Ascending aorta (tissue), 2 donors: Measurements from ENCODE around the gene MYO9B. TPM values are rescaled to one million over a fixed set of nuclear protein-coding genes. Genes with fewer than 3 reads are reported as not detected.
"Not testable (repeated sequence)": the region's sequence is repeated elsewhere in the genome, so short reads cannot be mapped to it uniquely, and the experiment has no call there.

Source experiments
- DNase-seq, 2 donors: peaks; one replicate each; pipeline ENCODE4 v3.0.0-alpha.2; 2019; ENCODE audit warnings: low spot score in 2 of 2
- H3K27ac ChIP-seq, 2 donors: fragments of 200-600 bp; sonication (generic); one replicate each; pipeline ENCODE4 v1.5.1; 2016 to 2017; ENCODE audit warnings: mild to moderate bottlenecking in 1 of 2
- H3K27me3 ChIP-seq: fragments of 200-600 bp; sonication (generic); one replicate; pipeline ENCODE4 v1.5.1; 2017
- H3K36me3 ChIP-seq, 2 donors: fragments of 200-600 bp; sonication (generic); one replicate each; pipeline ENCODE4 v1.5.1; 2016
- H3K4me1 ChIP-seq, 2 donors: fragments of 200-600 bp; sonication (generic); one replicate each; pipeline ENCODE4 v1.5.1; 2016 to 2017; ENCODE audit warnings: mild to moderate bottlenecking in 1 of 2
- H3K4me3 ChIP-seq, 2 donors: fragments of 200-600 bp; sonication (generic); one replicate each; pipeline ENCODE4 v1.5.1; 2016 to 2017; ENCODE audit warnings: mild to moderate bottlenecking in 1 of 2
- H3K9me3 ChIP-seq, 2 donors: fragments of 200-600 bp; sonication (generic); one replicate each; pipeline ENCODE4 v1.5.1; 2016
- CTCF ChIP-seq, 3 experiments: fragments of 200-600 bp in 2 of 3; fragments of 450-650 bp in 1 of 3; sonication (generic) in 2 of 3; IDR thresholded peaks; one replicate each; pipeline ENCODE4 v1.5.1; 2016 to 2019; ENCODE audit warnings: antibody characterized with exemption in 3 of 3, mild to moderate bottlenecking in 1 of 3, moderate library complexity in 1 of 3
- intact Hi-C: fragments of 100-400 bp; cut with DNase I; formaldehyde crosslinking; loops from one replicate; pipeline ENCODE4 v1.15.1; 2023
- total RNA-seq: library from RNA; depleted of rRNA; stranded (reverse); fragments of >200 nt; gene quantifications from one replicate; pipeline ENCODE4 v1.1.0, GENCODE V29; 2016

MYO9B gene
- total RNA-seq, 1 donor from 2014 or later, result 182 TPM

GRCh38 chr19:17159466-17160393, 84.2 kb downstream of the MYO9B start:
- Histone ChIP-seq H3K4me3 (no peak overlapping the region), H3K9me3 (no peaks in the 10 kb centered on the region), H3K4me1 (no peaks in the 10 kb centered on the region), H3K27me3 (no peaks in the 10 kb centered on the region), H3K27ac (no peak overlapping the region), H3K36me3 (peaks cover 96 to 98% of the 10 kb centered on the region in 2 donors)
- TF ChIP-seq CTCF (IDR thresholded peaks at IDR 0.05), result no peak
- intact Hi-C loops, result no loop called here
- no peak for DNase-seq

- Histone ChIP-seq H3K36me3 (peaks cover 96 to 98% of the 10 kb centered on the region in 2 donors), H3K9me3 (no peaks in the 10 kb centered on the region), H3K27me3 (no peaks in the 10 kb centered on the region), H3K4me3 (no peak overlapping the region), H3K4me1 (no peaks in the 10 kb centered on the region), H3K27ac (no peak overlapping the region)
- intact Hi-C loops, result no loop called here
- no peak for DNase-seq
- no peak for TF ChIP-seq CTCF (IDR thresholded peaks at IDR 0.05)
Observed at GRCh38 chr19:17160908-17161307, 85.3 kb downstream of the MYO9B start.

- H3K27ac ChIP-seq, H3K4me1 ChIP-seq, intact Hi-C loops, H3K27me3 ChIP-seq, DNase-seq, H3K4me3 ChIP-seq, H3K9me3 ChIP-seq: not testable (repeated sequence)
- H3K36me3 ChIP-seq, result peaks cover 94 to 98% of the 10 kb centered on the region in 2 donors
Observed at GRCh38 chr19:17162131-17162530, 86.6 kb downstream of the MYO9B start.

- H3K4me1 ChIP-seq, result no peaks in the 10 kb centered on the region
Observed at GRCh38 chr19:17162580-17162979, 87.0 kb downstream of the MYO9B start.

GRCh38 chr19:17163652-17164051, 88.1 kb downstream of the MYO9B start:
- intact Hi-C loops, result no loop called here
- no peak for DNase-seq
- no peaks in the 10 kb centered on the region for H3K4me1 ChIP-seq
- no peak overlapping the region for H3K27ac ChIP-seq
- H3K4me3 ChIP-seq, result no peak overlapping the region
- no peaks in the 10 kb centered on the region for H3K9me3 ChIP-seq
- TF ChIP-seq CTCF (IDR thresholded peaks at IDR 0.05), result no peak
- peaks cover 93 to 96% of the 10 kb centered on the region in 2 donors for H3K36me3 ChIP-seq
- H3K27me3 ChIP-seq, result no peaks in the 10 kb centered on the region

More at GRCh38 chr19:17162580-17162979, 87.0 kb downstream of the MYO9B start:
- no peak overlapping the region for H3K27ac ChIP-seq
- H3K4me3 ChIP-seq, result no peak overlapping the region
- no peak for TF ChIP-seq CTCF (IDR thresholded peaks at IDR 0.05)
- H3K9me3 ChIP-seq, result no peaks in the 10 kb centered on the region
- peaks cover 92 to 96% of the 10 kb centered on the region in 2 donors for H3K36me3 ChIP-seq
- DNase-seq, result no peak
- intact Hi-C loops, result no loop called here
- H3K27me3 ChIP-seq, result no peaks in the 10 kb centered on the region

- TF ChIP-seq CTCF (IDR thresholded peaks at IDR 0.05), result no peak
- H3K4me1 ChIP-seq, result no peaks in the 10 kb centered on the region
- no peak for DNase-seq
- H3K36me3 ChIP-seq, result peaks cover 94 to 96% of the 10 kb centered on the region in 2 donors
- no peaks in the 10 kb centered on the region for H3K9me3 ChIP-seq
- H3K27me3 ChIP-seq, result no peaks in the 10 kb centered on the region
- no peak overlapping the region for H3K4me3 ChIP-seq
- intact Hi-C loops, result no loop called here
- H3K27ac ChIP-seq, result no peak overlapping the region
Observed at GRCh38 chr19:17164639-17165038, 89.1 kb downstream of the MYO9B start.
